ENCODE results near the gene PRSS23. TPM values are rescaled to one million over a fixed set of nuclear protein-coding genes. Genes with fewer than 3 reads are reported as not detected.

The PRSS23 gene
- total RNA-seq, 2 donors from 2014 or later: 45.5 to 46.4 TPM

DNA sequence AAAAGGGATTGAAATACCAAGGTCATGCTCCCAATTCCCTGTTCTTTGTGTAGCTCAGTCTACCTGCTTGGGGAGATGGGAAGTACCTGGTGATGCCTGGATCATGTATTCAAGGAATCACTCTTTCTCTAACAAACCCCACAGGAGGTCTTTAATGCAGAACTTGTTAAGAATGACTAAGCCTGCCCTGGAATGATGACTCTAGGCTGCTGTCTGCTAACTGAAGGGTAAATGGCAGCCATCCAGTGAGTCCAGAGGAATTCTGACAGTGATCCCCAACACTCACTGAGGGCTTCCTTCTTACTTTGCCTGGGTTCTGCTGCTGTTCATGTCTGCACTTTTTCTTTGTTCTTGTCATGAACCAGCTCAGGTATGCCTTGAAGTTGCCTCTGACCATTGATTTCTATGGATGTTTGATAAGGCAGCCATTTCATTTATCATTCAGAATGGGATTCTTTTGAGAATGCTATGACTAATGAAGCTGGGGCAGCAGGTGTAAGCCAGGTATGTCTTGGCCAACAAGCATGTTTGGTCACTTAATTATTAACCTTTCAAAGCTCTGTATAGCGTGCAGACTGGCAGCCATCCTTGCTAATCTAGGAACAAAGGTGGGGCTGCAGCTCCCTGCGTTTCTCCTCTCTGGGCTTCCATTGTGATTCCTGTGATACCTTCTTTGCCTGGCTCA lies 11.4 kb downstream of the PRSS23 start:
- Histone ChIP-seq H3K36me3 (no peaks in the 10 kb centered on the region), H3K9ac (ENCODE audit: low read depth in 2 of 2, low read length in 2 of 2) (no peak overlapping the region), H3K4me1 (no peaks in the 10 kb centered on the region), H3K9me3 (no peaks in the 10 kb centered on the region), H3K4me3 (no peak overlapping the region), H3K27me3 (no peaks in the 10 kb centered on the region), H3K27ac (no peak overlapping the region)
- intact Hi-C loops (cut with DNase I): no loop called here
- DNase-seq: no peak
- TF ChIP-seq, protein P1, sequence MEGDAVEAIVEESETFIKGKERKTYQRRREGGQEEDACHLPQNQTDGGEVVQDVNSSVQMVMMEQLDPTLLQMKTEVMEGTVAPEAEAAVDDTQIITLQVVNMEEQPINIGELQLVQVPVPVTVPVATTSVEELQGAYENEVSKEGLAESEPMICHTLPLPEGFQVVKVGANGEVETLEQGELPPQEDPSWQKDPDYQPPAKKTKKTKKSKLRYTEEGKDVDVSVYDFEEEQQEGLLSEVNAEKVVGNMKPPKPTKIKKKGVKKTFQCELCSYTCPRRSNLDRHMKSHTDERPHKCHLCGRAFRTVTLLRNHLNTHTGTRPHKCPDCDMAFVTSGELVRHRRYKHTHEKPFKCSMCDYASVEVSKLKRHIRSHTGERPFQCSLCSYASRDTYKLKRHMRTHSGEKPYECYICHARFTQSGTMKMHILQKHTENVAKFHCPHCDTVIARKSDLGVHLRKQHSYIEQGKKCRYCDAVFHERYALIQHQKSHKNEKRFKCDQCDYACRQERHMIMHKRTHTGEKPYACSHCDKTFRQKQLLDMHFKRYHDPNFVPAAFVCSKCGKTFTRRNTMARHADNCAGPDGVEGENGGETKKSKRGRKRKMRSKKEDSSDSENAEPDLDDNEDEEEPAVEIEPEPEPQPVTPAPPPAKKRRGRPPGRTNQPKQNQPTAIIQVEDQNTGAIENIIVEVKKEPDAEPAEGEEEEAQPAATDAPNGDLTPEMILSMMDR (IDR thresholded peaks at IDR 0.05): no peak

DNA sequence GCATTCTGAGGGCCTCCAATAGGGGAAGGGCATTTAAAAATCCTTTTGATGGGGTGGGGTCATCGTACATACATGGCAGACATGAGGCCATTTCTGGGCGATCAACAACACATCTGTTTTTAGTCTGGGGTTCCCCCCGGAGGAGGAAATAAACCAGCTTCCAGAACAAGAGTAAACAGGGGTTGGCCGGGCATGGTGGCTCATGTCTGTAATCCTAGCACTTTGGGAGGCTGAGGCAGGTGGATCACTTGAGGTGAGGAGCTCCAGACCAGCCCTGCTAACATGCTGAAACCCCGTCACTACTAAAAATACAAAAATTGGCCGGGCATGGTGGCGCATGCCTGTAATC lies 12.0 kb downstream of the PRSS23 start:
- TF ChIP-seq, protein P1 (IDR thresholded peaks at IDR 0.05): no peak
- Histone ChIP-seq H3K9ac (ENCODE audit: low read depth in 2 of 2, low read length in 2 of 2) (no peak overlapping the region), H3K4me1 (no peaks in the 10 kb centered on the region), H3K27ac (no peak overlapping the region), H3K9me3 (no peaks in the 10 kb centered on the region), H3K27me3 (no peaks in the 10 kb centered on the region), H3K4me3 (no peak overlapping the region), H3K36me3 (no peaks in the 10 kb centered on the region)
- DNase-seq: no peak
- intact Hi-C loops (cut with DNase I): no loop called here

DNA sequence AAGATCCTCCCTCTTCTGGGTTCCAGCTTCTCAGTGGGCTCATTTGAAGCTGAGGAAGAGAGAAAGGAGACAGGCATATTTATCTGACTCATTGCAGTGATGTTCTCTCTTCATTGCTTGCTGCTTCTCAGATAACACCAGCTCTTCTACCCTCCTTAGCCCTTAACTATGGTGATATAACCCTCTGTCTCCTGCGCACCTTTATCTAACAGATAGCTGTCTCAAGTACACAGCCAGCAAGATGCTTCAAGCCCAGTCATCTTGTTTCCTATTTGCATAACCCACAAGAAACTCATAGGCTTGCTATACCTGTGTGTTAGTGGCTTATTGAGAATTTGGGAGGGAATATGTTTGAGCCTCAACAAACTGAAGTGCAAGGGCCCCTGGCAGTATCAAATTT lies 12.6 kb downstream of the PRSS23 start:
- Histone ChIP-seq H3K4me1 (no peaks in the 10 kb centered on the region), H3K9ac (ENCODE audit: low read depth in 2 of 2, low read length in 2 of 2) (no peak overlapping the region), H3K27ac (no peak overlapping the region), H3K9me3 (no peaks in the 10 kb centered on the region), H3K4me3 (no peak overlapping the region), H3K27me3 (no peaks in the 10 kb centered on the region), H3K36me3 (no peaks in the 10 kb centered on the region)
- intact Hi-C loops (cut with DNase I): no loop called here
- TF ChIP-seq, protein P1 (IDR thresholded peaks at IDR 0.05): no peak
- no peak for DNase-seq

DNA sequence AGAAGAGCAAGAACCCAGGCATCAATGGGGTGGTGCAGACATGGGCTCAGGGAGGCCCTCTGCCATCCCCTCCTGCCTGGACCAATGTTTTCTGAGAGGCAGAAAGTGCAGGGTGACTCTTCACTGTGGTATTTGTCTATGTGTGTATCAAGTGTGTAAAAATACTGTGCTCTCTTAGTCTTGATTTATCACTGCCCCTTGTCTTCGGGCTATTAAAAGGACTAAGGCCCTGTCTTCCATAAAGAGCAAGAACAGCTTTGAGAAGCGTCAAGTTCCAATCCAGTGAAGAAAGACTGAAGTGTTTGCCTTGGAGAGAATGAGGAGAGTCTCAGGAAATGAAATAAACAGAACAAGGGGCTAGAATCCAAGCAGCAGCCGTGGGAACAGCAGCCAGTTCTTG lies 14.4 kb downstream of the PRSS23 start:
- H3K4me3 ChIP-seq: no peak overlapping the region
- intact Hi-C loops (cut with DNase I): loop anchor here (5.0 kb wide), 1 partner anchor 207 kb away; no protein-coding TSS in a partner anchor
- no peak for DNase-seq
- no peaks in the 10 kb centered on the region for H3K4me1 ChIP-seq
- no peaks in the 10 kb centered on the region for H3K27me3 ChIP-seq
- H3K27ac ChIP-seq: peak overlapping the region; percentile 25
- H3K9me3 ChIP-seq: no peaks in the 10 kb centered on the region
- no peaks in the 10 kb centered on the region for H3K36me3 ChIP-seq
- no peak overlapping the region for H3K9ac ChIP-seq (ENCODE audit: low read depth in 2 of 2, low read length in 2 of 2)
- TF ChIP-seq, protein P1 (IDR thresholded peaks at IDR 0.05): no peak

DNA sequence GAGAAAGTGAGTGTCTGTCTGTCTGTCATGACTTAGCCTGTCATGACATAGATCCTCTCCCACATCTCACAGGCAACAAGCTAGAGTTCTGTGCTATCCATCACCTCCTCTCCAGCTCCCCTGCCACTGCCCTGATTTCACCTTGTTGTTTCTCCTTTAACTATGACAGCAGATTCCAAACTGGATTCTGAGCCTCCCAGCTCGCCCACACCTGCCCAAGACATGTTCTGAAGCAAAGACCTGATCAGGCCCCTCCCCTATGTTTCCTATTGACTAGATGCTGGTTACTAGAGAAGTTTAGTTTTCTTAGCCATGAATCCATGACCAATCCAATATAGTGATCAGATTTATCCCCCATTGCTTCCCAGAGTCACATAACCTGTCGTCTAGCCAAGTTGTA lies 15.4 kb downstream of the PRSS23 start:
- intact Hi-C loops (cut with DNase I): loop anchor here (2.0 to 5.0 kb wide), 2 partner anchors 208 to 359 kb away; no protein-coding TSS in a partner anchor

More for the DNA sequence above, 15.4 kb downstream of the PRSS23 start:
- no peak overlapping the region for H3K9ac ChIP-seq (ENCODE audit: low read depth in 2 of 2, low read length in 2 of 2)
- no peaks in the 10 kb centered on the region for H3K9me3 ChIP-seq
- H3K4me3 ChIP-seq: no peak overlapping the region
- no peak for DNase-seq
- H3K36me3 ChIP-seq: no peaks in the 10 kb centered on the region
- TF ChIP-seq, protein P1 (IDR thresholded peaks at IDR 0.05): no peak
- H3K27me3 ChIP-seq: no peaks in the 10 kb centered on the region
- H3K27ac ChIP-seq: peak overlapping the region; percentile 25
- no peaks in the 10 kb centered on the region for H3K4me1 ChIP-seq
